Measurements from ENCODE around the gene UBE2L3.
"Not testable (repeated sequence)": the region's sequence is repeated elsewhere in the genome, so short reads cannot be mapped to it uniquely, and the experiment has no call there.

Gene UBE2L3

DNA sequence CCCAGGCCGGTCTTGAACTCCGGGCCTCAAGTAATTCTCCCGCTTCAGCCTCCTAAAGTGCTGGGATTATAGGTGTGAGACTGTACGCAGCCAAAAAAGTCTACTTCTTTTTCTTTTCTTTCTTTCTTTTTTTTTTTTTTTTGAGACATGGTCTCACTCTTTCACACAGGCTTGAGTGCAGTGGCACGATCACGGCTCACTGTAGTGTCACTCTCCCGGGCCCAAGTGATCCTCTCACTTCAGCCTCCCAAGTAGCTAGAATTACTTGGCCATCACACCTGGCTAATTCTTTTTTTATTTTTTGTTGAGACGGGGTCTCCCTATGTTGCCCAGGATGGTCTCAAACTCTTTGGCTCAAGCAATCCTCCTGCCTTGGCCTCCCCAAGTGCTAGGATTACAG lies 3.6 kb upstream of the UBE2L3 start:
- TF ChIP-seq, protein P1, sequence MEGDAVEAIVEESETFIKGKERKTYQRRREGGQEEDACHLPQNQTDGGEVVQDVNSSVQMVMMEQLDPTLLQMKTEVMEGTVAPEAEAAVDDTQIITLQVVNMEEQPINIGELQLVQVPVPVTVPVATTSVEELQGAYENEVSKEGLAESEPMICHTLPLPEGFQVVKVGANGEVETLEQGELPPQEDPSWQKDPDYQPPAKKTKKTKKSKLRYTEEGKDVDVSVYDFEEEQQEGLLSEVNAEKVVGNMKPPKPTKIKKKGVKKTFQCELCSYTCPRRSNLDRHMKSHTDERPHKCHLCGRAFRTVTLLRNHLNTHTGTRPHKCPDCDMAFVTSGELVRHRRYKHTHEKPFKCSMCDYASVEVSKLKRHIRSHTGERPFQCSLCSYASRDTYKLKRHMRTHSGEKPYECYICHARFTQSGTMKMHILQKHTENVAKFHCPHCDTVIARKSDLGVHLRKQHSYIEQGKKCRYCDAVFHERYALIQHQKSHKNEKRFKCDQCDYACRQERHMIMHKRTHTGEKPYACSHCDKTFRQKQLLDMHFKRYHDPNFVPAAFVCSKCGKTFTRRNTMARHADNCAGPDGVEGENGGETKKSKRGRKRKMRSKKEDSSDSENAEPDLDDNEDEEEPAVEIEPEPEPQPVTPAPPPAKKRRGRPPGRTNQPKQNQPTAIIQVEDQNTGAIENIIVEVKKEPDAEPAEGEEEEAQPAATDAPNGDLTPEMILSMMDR (IDR thresholded peaks at IDR 0.05; ENCODE audit: borderline replicate concordance, control extremely low read depth, extremely low read depth, insufficient read depth, missing control alignments), result no peak
- DNase-seq (ENCODE audit: low spot score), result no peak
- in situ Hi-C loops (cut with MboI; ENCODE audit: low sequenced_read_pairs, unreplicated experiment), result no loop called here

DNA sequence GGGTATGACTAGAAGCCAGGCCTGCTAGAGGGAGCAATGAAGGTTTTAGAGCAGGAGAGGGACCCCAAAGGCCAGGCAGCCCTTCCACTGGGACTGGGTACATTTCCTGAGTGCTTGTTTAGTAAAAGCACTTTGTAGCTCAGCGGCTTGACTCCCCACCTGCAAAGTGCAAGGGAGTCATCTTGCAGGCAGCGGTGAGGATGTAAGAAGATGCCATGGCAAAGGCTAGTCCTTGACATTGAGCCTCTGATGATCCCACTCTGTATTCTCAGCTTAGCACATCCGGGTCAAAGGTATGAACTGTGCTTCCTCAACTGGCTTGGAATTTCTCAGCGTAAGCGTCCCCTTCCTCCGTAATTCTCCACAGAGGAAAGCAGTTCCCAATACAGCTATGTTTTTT lies 3.1 kb upstream of the UBE2L3 start:
- in situ Hi-C loops (cut with MboI; ENCODE audit: low sequenced_read_pairs, unreplicated experiment), result no loop called here
- TF ChIP-seq, protein P1 (IDR thresholded peaks at IDR 0.05; ENCODE audit: borderline replicate concordance, control extremely low read depth, extremely low read depth, insufficient read depth, missing control alignments), result no peak
- no peak for DNase-seq (ENCODE audit: low spot score)

GRCh38 chr22:21568347-21569075 lies 997 bp downstream of the UBE2L3 start:
- no peak for DNase-seq (ENCODE audit: low spot score)
- in situ Hi-C loops (cut with MboI; ENCODE audit: low sequenced_read_pairs, unreplicated experiment), result no loop called here
- TF ChIP-seq, protein P1 (IDR thresholded peaks at IDR 0.05; ENCODE audit: borderline replicate concordance, control extremely low read depth, extremely low read depth, insufficient read depth, missing control alignments), result no peak

DNA sequence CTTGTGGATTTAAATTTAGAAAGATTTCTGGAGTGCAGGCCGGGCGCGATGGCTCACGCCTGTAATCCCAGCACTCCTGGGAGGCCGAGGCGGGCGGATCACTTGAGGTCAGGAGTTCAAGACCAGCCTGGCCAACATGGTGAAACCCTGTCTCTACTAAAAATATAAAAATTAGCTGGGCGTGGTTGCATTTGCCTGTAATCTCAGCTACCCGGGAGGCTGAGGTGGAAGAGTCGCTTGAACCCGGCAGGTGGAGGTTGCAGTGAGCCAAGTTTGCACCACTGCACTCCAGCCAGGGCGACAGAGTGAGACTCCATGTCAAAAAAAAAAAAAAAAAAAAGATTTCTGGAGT lies 1.5 kb downstream of the UBE2L3 start:
- in situ Hi-C loops (cut with MboI; ENCODE audit: low sequenced_read_pairs, unreplicated experiment); DNase-seq (ENCODE audit: low spot score): not testable (repeated sequence)

DNA sequence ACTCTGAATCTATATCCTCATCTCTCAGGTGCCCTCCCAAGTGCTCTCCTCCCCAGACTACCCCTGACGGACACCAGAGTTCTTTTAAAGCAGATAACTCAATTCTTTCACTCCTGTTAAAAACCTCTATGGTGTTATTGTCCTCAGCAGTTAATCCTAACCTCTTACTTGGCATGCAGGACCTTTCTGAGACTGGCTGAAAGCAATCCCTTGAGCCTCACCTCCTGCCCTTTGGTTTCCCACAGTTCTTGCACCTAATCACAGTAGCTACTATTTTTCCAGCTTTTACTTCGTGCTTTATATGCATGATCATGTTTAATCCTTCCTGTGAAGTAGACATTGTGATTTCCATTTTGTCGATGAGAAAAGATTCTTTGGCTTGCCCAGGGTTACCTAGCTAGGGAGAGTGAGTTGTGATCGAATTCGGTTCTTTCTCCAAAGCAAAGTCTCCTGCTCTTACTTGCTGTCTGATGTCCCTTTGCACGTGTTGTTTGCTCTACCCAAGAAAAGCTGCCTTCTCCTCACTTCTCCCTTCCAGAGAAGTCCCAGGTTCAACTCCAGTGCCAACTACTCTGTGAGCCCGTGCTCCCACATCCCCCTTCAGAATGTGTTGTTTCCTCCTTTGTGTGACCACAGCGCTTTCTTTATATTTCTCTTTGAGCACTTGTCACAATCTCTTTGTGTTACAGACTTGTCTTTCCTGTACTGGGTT lies 2.1 kb downstream of the UBE2L3 start:
- TF ChIP-seq, protein P1 (IDR thresholded peaks at IDR 0.05; ENCODE audit: borderline replicate concordance, control extremely low read depth, extremely low read depth, insufficient read depth, missing control alignments), result no peak
- in situ Hi-C loops (cut with MboI; ENCODE audit: low sequenced_read_pairs, unreplicated experiment), result no loop called here

DNA sequence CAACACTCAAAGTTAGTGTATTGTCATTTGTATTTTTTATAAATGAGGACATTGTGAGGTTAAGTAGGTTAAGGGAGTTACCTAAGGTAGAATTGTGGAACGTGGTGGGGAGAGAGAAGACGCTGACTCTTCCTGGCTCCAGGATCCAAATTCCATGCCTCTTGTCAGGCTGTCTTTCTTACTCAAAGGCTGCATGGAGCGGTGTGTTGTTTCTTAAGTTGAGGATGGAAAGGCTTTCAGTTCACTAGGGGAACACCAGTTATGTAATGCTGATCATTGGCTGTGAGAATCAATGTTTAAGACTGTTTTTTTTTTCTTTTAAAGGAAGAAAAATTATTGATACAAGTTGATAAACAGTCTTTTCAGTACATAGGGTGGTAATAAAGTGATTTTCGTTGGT lies 2.9 kb downstream of the UBE2L3 start:
- TF ChIP-seq, protein P1 (IDR thresholded peaks at IDR 0.05; ENCODE audit: borderline replicate concordance, control extremely low read depth, extremely low read depth, insufficient read depth, missing control alignments), result no peak
- DNase-seq (ENCODE audit: low spot score), result no peak
- in situ Hi-C loops (cut with MboI; ENCODE audit: low sequenced_read_pairs, unreplicated experiment), result no loop called here

More for the DNA sequence above, 2.1 kb downstream of the UBE2L3 start:
- no peak for DNase-seq (ENCODE audit: low spot score)

DNA sequence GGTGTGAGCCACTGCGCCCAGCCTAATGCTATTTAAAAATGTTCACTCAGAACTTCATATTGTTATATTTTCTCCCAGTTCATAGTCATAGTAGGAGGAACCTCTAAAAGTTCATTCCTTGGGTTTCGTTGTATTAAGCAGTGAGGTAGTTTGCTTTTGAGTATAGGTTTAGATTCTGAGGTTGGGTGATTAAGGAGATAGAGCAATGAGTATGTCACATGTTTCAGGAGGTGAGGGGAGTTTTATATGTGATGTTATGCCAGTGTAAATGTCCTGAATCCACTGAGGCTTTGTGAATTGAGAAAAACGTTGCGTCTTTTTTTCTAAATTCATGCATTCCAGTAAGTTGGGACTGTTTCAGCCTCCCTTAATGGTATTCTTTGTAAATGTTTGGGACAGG lies 4.2 kb downstream of the UBE2L3 start:
- TF ChIP-seq, protein P1 (IDR thresholded peaks at IDR 0.05; ENCODE audit: borderline replicate concordance, control extremely low read depth, extremely low read depth, insufficient read depth, missing control alignments), result no peak
- in situ Hi-C loops (cut with MboI; ENCODE audit: low sequenced_read_pairs, unreplicated experiment), result no loop called here
- no peak for DNase-seq (ENCODE audit: low spot score)

Measured in GM13976 (cell line).